HG03342 (cell line): ENCODE measurements around the gene ADGRV1.

Source experiments
- ATAC-seq: cut with Tn5 transposase; IDR thresholded peaks from one replicate; pipeline ENCODE4 v1.9.1; 2021; ENCODE audit warnings: mild to moderate bottlenecking, moderate library complexity; ENCODE audit not compliant: unreplicated experiment

Gene ADGRV1

DNA sequence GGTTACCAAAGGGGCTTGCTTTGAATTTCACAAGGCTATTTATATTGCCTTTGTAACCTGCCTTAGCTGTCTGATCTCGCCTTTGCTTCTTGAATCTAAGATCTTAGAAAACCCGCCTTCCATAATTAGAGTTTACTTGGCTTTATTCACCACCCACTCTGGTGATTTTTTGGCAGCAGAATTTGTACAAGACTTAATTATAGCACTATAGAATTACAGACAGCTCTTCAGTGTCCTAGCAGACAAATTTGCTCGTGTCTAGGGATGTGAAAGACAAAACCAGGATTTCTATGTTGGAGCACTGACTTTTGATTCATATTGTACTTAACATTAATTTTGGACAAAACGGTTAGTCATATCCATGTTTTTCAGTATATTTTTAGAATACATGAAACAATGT, 306.6 kb downstream of the ADGRV1 start:
- no peak for ATAC-seq

DNA sequence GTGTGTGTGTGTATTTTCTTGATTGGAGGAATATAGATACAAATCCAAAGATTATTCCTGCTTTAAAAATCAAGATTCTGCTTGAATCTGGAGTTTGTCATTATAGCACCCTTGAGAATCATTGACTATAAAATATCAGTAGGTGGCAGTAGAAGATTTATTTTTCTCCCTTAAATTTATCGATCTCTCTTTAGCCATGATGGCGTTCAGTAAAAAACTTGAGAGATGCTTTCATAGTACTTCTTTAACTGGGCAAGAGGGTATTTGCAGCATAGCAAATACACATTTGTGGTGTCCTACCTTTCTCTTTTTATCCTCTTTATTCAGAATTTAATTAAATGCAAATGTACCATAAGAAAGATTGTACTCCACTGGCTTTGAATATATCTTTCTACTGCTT, 307.7 kb downstream of the ADGRV1 start:
- ATAC-seq, result no peak

DNA sequence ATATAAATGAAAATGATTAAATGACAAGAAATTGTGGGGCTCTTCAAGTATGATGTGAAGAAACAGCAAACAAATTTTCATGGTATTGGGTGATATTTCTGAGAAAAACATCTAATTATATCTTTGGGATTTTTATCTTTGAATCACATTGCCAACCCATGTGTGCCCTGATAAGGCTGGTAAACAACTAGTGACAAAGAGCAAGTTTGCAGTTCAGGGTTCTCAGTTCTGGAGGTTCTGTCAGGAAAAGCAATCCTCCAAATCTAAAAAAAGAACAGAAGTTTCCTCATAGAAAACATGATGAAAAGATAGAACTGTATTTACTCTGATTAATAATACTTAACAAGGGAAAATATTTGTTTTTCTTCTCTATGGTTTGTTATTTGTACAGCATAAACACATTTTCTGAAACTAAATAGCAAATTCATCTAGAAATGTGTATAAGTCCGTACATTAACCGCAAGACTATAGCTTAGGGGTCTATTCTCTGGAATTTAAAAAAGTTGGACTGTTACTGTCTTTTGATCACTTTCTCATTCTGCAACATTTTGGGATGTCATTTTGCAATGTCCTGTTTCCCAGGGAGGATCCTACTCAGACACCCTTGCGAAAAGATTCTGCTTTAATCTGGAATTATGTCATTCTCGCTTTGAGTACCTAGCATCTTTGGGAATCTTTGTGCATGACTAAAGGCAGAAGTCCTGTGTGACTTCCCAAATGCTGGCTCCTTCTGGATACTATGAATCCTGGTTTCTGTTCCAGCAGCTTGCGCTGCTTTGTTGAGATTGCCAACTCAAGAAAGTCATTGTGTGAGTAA, 308.5 kb downstream of the ADGRV1 start:
- no peak for ATAC-seq

DNA sequence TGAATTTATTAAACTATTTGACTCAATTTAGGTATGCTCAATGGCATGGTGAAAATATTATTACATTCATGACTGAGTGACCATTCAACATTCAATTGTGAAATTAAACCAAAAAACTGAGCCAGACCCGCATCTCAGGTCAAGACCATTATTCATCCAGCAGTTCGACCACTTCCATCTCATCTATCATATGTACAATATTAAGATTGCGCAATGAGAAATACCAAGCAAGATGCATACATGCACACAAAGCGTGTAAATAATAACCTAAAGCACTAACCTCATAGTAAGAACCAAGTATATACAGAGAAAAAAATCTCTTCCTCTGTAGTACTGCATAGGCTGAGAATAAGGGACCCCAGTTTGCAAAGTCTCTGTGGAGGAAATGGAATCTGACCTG, 310.2 kb downstream of the ADGRV1 start:
- no peak for ATAC-seq

DNA sequence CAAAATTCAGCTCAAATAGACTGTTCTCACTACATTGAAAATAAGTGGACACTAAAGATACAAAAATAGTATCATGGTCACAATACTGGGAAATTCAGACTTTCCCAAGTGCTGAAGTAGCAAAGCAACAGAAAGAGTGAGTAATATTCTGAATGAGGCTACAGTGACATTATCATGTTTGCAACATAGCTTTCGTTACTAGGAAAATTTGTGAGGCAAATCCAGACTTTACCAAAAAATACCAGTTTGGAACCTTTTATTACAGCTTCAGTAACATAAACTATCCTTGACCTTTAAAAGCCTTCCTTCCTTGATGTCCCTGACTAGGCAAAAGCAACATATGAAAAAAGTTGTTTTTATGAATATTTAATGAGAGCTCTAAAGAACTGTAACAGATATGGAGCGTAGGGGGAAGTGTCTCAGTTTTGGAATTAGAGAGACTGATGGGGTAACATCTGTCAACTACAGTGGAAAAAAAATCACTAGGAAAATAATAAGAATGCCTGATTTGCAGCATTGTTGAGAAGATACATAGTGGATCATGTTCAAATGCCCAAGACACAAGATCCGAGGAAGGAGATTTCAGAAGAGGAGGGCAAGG, 312.9 kb downstream of the ADGRV1 start:
- no peak for ATAC-seq

DNA sequence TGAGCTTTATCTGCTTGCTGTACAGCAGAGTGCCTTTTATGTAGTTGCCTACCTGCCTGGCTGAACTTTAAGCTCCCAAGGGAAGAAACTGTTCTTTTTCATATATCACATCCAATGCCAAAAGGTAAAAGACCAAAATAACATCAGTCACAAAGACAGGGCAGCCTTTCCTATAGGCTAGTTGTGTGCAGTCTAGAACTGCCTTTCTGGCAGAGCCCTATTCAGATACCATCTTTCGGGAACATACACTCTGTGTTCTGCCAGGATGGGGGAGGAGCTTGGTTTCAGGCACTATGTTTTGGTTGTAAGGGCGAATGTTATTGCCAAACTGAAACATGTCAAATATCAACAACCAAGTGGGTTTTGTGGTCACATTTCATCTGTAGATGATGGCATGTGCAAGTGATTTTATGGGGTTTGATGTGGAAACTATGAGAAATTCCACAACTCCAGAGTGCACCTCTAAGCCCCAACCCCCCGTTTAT, 314.5 kb downstream of the ADGRV1 start:
- no peak for ATAC-seq

DNA sequence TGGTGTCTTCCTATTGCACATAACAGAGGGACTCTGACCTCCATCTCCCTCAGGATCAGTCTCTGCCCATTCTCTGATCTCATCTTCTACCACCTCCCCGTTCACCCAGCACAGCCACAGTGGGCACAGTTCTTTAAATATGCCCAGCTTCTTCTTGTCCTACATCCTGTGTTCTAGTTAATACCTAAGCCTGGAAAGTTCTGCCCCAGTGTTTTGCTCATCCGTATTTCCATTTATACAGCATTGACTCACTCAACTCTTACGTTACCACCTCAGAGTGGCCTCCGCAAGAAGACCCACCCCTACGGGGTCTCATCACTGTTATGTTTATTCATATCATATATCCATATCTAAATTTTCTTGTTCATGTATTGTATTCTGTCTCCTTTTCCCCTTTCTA, 315.5 kb downstream of the ADGRV1 start:
- ATAC-seq, result no peak

DNA sequence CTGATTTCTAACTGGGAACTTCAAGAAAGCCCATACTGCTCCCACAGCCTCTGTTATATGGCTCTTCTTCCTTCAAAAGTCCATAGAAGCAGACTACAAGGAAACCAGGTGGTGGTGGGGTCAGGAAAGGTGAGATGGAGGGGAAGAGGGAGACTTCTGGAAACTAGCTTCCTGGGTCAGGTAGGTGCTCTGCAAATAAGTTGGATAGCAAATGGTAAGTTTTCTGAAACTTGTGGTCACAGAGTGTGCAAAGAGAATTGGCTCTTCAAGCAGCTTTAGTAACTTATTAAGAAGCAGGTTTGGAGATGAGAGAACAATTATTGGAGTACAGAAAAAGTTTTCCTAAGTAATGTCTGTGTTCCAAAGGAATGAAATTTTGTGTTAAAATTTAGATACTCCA, 316.9 kb downstream of the ADGRV1 start:
- no peak for ATAC-seq

DNA sequence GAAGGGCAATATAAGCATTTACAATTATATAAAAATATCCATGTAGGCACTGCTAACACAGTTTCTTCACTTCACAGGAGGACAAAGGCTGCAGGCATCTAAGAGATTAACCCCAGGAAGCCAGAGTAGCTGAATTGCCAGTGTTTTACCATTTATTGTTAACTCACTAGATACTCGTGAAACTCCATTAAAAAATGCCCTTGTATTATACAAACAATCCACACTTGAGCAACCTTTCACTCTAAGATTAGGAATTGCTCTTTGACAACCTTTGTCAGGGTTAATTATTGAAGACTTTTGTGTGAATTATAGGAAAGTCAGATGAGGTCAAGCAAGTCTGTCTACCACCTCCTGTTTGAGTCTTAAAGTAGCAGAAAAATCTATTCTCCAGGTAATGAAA, 317.8 kb downstream of the ADGRV1 start:
- no peak for ATAC-seq

DNA sequence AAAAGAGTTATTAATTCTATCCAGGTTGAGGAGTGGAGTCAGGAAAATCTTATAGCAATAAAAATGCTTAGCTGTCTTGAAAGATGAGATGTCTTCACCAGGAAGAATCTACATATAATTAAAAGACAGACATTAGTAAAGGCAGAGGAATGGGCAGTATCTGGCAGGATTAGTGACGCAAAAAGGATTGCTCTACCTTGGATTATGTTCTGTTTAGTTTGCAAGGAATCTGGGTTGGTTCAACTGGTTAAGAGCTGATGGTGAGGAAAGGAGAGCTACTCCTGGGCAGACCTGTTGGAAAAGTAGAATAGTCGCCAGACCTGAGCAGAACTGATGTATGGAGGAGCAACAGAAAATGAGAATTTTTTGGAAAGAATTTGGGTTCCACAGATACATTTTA, 318.5 kb downstream of the ADGRV1 start:
- no peak for ATAC-seq

DNA sequence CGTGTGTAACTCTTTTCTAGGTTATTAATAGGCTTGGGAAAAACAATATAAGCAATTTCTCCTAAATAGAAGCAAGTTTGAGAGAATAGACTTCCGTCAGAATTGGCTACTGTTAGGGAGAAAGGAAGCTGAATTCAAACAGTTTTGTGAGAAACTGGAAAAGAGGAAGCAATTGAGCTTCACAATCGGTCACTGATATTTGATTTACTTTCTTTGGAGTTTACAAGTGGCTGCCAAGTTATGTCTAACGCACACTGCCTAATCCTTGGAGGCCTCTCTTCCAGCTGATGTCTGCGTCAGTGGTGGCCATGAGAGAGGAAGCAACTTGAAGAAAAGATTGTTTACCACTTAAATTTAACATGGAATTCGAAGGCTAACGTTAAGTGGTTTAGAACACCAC, 319.5 kb downstream of the ADGRV1 start:
- no peak for ATAC-seq

DNA sequence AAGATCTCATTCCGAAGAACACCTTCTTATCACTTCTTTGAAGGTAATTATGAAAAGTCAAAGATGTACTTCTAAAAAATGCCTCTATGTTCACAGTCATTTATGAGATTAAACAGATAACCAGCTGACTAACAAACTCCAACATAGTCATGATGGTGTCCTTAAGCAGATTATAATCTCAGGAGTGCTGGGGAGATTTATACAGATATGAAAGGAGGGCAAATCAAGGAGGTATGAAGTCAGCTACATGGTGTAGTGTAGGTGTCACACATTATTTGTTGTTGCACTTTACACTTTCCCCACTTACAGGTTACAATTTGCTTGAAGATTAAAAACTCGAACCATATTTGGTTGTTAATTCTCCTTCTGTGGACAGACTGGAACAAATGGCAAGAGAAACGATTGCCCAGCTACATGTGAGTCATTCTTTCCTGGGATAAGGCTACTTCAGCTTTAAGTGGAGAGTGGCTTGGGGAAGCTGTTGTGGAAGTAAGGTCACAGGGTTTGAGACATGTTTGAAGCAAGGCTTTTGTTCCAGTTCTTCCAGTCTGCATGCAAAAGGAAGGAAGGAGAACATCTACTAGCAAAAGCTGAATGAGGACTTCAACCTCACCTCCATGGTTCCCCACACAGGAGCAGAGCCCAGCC, 320.1 kb downstream of the ADGRV1 start:
- ATAC-seq, result no peak

DNA sequence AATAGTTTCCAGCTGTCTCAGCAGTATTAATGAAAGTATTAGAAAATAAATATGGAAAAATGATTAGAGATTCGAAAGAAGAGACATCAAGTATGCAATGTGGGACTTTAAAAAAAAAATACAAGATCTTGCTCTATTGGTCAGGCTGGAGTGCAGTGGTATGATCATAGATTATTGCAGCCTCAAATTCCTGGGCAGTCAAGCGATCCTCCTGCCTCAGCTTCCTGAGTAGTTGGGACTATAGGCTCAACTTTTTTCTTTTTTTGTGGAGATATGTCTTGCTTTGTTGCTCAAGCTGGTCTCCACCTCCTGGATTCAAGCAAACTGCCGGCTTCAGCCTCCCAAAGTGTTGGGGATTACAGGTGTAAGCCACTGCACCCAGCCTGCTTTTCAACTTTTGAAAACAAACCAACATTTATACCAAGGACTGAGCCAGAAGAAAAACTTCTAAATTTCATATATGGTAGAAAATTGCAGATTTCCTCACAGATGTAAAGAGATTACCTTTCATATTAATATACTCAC, 323.1 kb downstream of the ADGRV1 start:
- ATAC-seq, result no peak

DNA sequence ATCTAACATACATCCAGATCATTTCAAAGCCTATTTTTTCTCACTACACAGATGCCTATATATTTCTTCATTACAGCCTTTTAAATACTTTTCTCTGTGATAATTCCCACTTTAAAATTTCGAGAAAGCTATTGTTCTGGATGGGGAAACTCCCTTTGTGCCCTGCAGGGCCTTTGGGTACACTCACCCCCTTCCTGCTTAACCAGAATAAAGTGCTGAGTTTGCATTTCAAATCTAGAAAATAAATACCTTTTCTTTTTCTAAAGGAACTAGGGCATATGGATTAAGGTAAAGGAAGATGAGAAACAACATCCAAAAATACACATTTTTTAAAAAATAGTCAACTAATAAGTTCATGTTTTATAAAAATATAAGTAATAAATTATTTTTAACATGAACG, 323.9 kb downstream of the ADGRV1 start:
- no peak for ATAC-seq

DNA sequence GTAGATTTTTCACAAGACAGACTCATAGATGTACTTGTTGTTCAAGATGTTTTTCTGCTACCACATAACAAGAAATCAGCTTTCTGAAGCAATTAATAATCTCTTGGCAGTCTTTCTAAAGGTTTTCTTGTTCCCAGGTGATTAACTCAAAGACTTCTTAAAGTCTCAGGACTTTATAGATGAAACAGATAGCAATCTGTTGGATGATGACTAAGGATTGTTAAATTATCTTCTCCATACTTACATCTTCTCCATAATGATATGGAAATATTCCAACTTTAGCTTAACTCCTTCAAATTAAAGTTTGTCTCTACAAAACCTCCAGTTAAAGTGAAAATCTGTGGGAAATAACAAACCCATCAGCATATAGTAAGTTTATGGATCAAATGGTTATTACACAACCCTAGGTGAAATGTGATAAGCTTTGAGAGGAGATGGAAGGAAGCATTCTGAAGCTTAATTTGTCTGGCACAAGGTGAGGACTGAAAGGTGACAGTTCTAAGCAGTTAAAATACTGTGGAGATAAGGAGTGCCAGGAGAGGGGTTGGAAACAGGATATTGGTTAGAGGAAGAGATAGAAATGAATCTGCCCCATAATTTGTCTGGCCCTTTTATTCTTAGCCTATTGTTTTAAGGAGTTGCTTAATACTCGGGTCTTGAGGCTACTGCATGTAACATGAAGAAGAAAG, 326.7 kb downstream of the ADGRV1 start:
- ATAC-seq, result no peak

DNA sequence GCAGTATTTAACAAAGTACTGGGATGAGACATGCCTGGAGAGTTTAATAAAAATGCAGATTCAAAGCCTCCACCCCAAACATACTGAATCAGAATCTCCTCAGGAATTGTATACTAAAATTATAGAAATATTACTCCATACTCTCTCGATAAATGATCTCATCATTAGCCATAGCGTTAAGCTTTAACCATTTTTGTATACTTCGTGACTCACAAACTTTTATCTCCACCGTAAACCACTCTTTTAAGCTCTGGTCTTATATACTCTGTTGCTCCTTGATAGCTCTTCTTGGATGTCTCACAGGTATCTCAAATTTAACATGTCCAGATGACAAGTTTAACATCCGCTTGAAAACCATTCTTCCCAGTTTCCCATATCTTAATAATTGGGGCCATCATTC, 327.8 kb downstream of the ADGRV1 start:
- ATAC-seq, result no peak

DNA sequence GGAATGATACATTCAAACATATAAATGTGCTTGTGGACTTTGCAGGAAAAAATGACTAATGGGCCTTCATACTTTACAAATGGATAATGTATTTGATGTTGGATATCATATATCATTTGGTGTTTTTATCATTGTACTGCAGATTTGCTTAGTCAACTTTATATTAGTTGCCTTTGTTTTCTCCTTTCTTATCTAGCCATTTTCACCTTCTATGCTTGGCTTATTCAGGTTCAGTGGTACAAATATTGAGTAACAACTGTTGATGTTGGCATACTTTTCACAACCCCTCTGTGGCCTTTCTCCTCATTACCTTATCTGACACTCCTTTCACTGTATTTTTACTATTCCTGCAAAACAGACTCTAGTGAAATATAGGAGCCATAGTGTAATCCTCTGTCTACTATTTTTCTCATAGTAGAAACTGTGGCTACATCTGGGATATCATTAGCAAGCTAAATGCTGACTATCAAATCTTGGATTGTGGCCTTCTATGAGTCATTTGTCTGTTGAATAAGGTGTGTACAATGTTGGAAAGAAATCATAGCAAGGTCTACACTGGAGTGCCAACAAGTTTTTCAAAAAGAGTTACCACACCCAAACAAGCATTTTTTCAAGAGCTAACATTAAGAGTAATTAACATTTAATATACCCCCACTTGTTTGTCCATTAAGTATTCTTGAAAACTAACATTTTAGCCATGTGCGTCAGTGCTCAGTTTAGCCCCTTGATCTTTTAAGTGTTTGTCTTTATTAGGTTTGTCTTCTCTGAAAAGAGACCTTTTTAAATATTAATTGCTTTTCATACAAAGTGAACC, 330.1 kb downstream of the ADGRV1 start:
- ATAC-seq, result no peak

DNA sequence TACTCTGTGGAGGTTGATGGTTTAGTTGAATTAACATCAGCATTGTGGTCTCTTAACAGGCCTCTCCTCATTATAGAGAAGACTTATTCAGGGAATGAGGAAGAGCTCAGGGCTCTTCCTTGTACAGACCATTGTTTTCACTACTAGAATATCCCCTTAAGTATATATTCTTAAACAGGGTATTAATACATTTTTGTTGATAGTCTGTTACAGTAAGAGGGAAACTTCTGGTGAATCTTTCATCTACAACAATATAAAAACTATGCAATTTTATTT, 330.7 kb downstream of the ADGRV1 start:
- ATAC-seq, result no peak

DNA sequence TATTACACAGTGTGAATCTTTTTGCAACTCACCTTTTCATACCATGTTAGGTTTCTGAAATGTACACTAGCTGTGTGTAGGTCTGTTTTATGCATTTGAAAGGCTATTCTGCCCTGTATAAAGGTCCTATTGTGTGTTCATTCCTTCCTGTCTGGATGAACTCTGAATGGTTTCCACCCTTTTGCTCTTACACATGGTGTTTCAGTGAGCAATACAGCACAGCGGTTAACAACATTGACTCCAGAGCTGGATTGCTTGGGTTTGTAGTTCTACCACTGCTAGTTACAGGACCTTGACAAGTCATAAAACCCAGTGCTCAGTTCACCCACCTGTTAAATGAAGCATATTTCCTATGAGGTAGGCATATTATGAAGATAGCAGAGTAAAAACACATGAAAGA, 331.6 kb downstream of the ADGRV1 start:
- ATAC-seq, result no peak

DNA sequence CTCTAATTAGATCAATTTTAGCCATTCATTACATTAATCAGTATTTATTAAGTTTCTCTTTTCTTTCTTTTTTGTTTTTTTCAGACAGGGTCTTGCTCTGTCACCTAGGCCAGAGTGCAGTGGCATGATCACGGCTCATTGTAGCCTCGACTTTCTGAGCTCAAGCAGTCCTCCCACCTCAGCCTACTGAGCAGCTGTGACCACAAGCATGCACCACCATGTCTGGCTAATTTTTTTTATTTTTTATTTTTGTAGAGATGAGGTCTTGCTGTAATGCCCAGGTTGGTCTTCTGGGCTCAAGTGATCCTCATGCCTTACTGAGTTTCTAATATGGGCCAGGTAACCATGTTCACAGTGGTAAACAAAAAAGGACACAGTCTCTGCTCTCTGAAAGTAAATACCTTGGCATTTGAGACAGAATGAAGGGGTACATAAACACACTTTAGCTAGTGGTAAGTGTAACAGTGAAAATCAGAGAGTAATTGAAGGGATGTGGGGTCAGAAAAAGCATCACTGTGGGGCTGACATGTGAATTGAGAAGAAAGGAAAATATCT, 336.3 kb downstream of the ADGRV1 start:
- no peak for ATAC-seq
